HG03135 (cell line): ENCODE data around the gene ALOX5AP.

Experiments
- ATAC-seq: cut with Tn5 transposase; IDR thresholded peaks from one replicate; pipeline ENCODE4 v1.9.1; 2021; ENCODE audit warnings: mild to moderate bottlenecking, moderate library complexity; ENCODE audit not compliant: unreplicated experiment

Gene ALOX5AP

DNA sequence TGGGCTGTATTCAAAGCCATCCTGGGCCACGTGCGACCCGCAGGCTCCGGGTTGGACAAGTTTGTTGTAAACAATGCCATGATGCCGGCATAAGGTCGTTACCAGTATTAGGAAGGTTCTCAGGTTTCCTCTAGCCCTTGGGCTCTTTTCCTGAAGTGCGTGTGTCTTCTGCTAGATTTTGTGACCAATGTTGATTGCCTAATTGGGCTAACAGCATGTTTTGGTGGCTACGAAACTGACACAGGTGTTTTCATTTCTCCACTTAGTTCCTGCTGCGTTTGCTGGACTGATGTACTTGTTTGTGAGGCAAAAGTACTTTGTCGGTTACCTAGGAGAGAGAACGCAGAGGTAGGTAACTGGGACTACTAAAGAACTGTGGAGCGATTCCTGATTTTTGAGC is 20.3 kb downstream of the ALOX5AP start:
- ATAC-seq: no peak

DNA sequence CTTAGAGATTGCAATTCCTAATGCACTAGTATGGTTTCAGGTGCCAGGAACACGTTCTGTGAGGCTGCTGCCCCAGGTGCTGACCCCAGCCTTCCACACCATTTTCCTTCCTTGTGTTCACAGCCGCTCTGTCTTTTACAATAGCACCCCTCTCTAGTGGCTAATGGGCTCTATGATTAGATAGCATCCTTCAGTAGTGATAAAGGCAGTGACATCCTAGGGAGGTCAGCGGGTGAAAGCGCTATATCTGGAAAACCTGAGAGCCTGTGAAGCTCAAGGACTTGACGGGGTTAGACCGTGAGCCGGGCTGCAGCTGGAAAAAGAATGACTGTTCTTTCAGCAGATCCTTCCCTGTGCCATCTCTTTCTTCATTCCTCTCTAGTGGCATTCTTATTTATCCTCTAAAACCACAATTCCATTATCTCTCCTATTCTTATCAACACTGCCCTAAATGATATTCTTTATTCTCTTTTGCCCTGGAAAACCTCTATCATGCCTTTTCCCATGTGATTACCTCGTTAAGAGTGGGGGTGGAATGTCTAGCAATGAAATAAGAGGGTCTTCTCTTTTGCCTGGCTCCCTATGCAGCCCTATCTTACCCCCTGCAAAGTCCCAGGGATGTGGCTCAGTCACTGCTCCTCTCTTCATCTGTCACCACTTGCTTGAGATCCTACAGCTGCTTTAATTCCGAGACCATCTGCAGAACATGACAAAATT is 21.8 kb downstream of the ALOX5AP start:
- ATAC-seq: no peak

DNA sequence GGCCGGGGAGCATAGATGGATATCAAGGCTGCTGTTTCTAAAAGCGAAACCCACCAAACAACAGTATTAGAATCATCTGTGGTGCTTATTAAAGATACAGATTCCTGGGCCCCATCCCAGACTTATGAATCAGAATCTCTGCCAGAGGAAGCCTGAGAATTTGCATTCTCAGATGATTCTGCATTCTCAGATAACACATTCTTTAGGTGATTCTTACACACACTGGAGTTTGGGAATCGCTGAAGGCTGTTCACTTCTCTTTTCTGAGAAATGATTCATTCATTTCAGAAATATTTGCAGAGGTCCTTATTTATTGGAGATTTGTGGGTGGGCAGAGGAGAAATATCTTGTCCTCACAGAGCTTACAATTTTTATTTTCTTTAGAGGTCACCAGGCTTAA is 24.4 kb downstream of the ALOX5AP start:
- ATAC-seq: no peak

DNA sequence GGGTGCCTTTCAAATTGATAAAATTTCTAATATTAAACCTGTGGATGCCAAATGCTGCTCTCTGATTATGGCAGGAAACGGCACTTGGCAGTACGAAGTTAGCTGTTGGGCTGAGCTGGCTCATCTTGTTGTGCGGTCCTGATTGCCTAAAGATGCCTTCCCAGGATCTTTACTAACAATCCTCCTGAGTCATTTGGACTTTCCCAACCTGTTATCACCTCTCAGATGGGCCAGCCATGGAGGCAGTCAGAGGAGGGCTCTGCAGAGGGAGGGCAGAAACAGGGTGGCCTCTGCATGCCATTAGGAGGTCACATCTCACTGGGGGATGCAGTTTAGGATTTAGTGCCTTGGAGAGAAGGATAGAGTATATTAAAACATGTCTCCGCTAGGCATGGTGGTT is 27.3 kb downstream of the ALOX5AP start:
- no peak for ATAC-seq

DNA sequence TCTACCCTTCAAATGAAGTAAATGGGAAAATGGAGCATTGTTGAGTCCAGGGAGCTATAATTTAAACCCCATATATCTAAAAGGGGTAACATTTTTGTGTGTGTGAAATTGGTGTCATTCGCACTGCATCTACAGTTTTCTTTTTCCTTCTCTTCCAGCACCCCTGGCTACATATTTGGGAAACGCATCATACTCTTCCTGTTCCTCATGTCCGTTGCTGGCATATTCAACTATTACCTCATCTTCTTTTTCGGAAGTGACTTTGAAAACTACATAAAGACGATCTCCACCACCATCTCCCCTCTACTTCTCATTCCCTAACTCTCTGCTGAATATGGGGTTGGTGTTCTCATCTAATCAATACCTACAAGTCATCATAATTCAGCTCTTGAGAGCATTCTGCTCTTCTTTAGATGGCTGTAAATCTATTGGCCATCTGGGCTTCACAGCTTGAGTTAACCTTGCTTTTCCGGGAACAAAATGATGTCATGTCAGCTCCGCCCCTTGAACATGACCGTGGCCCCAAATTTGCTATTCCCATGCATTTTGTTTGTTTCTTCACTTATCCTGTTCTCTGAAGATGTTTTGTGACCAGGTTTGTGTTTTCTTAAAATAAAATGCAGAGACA is 28.6 kb downstream of the ALOX5AP start:
- no peak for ATAC-seq

DNA sequence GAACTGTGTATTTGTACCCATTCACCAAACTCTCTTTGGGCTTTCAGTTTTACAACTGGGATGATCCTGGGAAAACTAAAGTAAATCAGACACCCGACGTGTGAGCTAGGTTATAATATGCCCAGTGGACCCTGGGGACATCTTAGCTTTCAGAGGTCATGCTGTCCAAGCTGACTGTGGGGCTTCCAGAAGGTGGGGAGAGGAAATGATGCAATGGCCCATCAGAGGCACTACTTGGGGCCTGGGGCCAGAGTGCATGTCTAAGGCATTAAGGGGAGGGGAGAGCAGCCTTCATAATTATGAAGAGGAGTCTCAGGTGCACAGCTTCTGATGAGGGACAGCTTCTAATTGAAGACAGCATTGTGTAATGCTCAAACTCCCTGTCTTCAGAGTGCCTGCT is 30.9 kb downstream of the ALOX5AP start:
- no peak for ATAC-seq

DNA sequence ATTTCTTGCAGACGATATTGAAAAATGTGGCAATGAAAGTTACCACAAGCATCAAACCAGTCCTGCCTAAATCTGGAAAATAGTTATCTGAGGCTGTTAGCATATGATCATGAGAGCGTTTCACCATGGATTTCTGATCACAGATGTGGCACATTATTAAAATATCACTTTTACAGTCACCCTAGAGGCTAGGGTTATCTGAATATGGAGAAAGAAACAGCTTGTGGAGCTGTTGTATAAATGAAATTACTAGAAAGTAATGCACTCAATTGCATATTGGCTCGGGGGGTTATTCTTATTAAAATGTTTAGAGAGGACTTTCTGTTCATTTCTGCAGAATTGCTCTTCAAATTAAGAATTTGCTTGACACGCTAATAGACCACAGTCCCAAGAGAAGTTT is 35.6 kb downstream of the ALOX5AP start:
- no peak for ATAC-seq

DNA sequence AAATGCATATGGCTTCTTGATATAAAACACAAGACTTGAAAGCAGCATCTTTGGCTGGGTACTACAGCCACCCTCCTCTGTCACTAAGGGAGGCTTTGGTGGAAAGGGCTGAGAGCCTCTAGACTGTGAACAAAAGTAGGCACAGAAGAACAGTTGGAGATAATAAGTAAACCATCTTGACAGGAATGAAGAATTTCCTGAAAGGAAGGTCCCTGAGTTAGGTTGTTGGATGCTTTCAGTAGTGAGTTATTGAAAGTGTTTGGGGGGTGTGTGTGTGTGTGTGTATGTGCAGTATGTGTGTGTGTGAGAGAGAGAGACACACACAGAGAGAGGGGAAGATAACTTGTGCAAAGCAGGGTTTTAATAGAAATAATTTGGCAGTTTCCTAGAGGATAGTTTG is 38.2 kb downstream of the ALOX5AP start:
- ATAC-seq: no peak

DNA sequence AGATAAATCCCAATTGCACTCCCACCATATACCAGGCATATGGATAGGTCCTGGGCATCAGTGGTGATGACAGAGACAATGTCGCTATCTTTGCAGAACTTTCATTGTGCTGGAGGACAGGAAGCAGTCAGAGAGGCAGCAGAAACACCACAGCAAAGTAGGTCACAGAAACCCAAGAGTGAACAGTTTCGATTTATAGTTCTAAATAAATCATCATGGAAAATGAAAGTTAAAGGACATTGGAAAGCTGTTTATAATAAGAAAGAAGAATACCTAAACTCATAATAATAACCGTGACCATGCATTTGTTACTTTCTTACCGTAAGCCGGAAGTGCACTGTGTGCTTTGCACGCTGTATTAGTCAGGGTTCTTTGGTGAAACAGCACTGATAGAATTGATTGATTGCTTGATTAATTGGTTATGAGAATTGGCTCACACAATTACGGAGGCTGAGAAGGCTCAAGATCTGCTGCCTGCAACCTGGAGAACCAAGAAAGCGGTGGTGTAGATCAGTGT is 38.9 kb downstream of the ALOX5AP start:
- ATAC-seq: no peak

DNA sequence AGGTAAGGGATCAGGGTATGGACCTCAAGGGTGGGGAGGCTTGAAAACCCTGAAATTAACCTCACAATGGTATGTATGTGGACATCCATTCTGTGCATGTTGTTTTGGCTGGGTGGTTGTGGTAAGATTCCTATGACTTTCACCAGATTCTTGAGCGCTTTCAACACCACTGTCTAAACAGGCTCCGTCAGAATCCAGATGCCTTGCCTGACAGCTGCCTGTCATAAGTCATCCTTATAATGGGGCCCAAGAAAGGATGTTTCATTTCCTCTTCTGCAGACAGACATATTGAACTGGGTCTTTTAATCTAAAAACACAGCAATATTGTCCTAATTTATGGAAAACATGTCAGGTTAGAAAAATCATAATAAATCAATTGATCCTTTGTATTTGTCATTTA is 41.3 kb downstream of the ALOX5AP start:
- ATAC-seq: no peak

DNA sequence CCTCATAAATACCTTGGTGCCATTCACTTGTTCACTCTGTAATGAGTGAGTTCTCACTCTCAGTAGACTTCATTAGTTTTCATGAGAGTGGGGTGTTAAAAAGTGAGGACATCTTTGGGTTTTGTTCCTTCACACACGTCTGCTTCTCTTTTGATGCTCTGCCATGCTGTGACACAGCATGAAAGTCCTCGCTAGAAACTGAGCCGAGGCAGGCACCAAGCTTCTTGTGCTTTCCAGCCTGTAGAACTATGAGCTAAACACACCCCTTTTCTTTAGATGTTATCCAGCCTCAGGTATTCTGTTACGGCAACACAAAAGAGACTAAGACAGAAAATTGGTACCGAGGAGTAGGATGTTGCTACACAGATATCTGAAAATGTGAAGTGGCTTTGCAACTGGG is 43.7 kb downstream of the ALOX5AP start:
- no peak for ATAC-seq

DNA sequence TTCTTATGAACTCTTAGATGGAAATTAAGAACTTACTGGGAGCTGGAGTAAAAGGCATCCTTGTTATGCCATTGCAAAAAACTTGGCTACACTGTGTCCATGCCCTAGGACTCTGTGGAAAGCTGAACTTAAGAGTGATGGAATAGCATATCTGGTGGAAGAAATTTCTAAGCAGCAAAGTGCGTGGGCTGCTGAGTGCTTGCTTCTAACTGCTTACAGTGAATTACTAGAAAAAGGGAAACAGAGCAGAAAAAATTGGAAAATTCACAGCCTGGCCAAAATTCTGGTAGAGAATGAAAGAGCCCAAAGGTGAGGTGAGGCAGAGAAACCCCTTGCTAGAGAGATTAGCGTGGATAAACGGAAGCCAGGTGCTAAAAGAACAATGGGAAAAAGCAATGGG is 44.3 kb downstream of the ALOX5AP start:
- no peak for ATAC-seq

DNA sequence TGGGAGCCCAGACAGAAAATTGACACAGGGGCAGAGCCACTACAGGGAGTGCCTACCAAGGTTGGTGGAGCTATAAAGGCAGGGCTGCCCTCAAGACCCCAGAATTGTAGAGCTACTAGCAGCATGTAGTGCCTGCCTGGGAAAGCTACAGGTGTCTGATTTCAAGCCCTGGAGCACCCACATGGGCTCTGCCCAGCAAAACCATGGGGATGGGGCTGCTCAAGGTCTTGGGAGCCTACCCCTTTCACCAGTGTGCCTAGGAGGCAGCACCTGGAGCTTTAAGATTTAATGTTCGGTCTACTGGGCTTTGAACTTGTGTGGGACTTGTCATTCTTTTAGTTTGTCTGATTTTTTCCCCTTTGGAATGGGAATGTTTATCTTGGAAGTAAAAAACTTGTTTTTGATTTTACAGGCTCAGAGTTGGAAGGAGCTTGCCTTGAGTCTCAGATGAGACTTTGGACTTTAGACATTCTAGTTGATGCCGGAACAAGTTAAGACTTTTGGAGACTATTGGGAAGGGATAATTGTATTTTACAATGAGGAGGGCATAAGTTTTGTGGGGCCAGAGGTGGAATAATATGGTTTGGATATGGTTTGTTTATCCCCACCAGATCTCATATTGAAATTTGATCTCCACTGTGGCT is 45.1 kb downstream of the ALOX5AP start:
- ATAC-seq: no peak

DNA sequence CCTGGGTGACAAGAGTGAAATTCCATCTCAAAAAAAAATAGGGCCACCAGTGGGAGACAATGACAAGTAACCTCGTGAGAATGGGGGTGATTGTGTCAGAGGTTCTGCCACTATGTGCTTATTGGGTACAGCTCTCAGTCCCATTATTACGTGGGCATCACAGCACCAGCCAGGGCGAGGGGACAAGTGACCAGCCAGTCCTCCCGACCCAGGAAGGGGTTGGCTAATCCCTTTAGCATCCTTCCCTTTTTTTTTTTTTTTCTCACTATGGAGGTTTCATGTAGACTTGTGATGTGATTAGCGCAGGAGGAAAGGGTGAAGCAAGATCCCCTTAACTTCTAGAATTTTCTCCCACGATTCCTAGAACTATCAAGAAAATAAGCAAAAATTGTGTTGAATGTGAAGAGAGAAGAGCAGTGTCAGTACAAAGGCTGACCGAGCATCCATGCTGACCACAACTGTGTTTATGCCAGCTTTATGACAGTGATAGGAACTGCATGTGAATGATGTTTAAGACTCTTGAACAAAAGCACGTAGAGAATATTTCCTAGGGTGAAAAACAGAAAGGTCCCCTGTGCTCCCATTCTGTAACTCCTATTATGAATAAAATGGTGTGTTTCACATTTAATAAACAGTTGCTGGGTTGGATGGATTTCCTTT is 50.0 kb downstream of the ALOX5AP start:
- no peak for ATAC-seq

DNA sequence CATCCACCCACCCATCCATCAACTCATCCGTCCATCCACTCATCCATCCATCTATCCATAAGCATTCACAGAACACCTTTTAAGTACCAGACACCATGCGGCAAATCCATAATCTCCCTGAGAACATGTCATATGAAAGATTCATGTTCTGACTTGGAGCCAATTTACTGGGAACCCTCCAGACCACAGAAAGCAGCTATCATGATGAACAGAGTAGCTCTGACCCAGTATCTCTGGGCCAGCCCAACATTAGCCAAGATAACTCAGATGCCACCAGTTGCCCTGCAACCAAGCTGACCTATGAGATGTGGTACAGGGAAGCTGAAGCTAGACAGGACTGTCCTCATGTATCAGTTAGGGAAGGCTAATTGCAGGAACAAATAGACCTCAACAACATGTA is 51.3 kb downstream of the ALOX5AP start:
- no peak for ATAC-seq

DNA sequence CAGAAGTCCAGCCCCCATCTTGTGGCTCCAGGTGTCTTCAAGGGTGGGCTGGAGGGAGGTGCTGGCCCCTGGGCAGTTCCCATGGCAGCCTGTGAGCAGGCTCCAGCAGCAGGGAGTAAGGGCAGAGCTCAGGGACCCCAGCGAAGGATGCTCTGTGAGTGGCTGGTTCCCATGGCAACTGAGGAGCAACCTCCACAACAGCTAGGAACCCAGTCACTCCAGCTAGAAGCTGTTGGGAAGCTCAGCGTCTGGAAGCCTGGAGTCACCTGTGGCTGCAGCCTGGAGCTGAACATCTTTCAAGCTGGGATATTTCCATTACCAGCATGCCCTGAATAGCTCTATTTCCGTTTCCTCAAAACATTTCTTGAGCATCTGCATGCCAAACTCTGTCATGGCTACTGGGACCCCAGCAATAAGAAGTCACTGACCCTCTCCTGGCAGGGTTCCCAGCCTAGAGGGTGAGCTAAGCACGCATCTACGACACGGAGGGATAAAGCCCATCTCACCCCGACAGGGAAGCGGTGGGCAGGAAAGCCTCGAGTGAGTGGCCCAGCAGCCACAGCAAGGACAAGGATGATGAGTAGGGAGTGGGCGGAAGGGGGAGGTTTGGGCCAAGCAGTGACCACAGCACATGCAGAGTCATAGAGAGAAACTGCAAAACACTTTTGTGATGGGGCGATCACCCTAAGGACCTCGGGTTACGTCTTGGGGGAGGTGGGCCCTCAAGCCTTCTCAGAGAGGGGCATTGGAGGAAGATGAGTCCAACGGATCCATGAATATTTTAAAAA is 52.6 kb downstream of the ALOX5AP start:
- no peak for ATAC-seq

DNA sequence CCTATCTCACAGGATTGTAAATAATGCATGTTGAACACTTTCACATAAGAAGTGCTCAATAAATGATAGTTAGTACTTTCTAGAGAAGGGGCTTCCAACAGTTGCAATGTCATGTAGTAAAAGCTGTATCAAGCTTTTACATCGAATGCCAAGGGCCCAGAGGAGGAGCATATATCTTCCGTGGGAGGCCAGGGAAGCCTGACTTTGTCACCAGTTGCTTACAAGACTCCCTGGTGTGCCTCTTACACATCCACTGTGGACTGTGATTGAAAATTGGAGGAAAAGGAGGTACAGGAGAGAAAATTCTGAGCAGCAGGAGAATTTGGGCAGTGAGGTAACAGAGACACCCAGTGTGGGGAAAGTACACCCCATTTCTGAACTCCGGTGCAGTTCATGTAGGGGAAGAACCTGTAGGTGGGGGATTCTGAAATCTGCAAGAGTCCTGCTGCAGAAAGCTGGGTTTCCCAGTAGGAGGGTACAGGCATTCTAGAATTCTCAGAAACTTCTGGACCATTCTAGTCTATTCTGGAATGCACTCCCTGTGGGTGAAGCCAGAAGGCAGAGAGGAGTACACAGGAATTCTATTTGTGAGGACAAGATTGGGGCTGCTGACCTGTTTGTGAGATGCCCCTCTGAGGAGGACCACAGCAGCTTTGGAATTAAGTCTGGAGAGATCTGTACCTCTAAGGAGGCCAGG is 54.0 kb downstream of the ALOX5AP start:
- ATAC-seq: no peak

DNA sequence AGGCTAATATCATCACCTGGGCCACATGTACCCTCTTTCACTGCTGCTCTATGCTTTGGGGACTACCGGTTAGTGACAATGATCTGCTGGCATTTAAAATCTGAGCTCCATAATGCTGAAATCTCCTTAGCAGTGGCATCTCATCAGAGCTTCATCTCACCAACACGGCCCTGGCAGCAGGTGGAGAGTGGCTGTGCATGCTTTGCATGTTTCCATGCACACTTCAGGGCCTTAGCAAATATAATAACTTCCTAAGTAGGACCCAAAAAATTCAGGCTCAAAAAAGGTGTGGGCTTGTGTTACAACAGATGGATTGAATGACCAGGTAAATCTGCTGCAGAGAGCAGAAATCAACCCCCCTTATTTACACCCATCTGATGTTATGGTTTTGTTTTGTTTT is 55.2 kb downstream of the ALOX5AP start:
- ATAC-seq: no peak

DNA sequence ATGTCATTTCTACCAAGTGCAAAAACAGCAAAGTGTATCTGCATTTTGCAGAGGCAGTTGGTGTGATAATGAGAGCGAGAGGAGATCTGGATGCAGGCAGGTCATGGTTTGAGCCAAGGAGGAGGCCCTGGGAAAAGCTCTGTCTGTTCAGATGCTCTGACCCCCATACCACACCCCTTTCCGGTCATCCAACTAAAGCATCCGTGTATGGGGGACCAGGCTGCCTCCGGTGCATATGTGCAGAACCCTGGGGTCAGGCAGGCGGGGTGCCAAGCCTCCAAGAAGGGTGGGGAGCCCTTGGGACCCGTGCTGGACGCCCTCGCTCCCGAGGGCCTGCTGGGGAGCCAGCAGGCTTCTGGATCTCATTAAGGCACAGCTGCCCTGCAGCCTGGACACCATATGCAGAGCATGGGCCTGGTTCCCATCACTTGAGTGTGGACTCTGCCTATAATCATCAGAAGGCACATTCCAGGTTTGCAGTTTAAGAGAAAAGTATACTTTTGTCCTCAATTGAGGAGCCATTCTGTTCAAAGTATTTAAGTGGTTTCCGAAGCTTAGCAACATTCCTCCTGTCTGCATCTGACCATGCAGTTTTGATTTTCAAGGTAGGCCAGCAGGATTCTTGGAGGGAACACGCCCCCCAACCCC is 56.1 kb downstream of the ALOX5AP start:
- no peak for ATAC-seq
